ENCODE results near the gene SNX27.
A peak's percentile ranks its signal among the peaks of the same experiment; 100 is the strongest.

The SNX27 gene

GRCh38 chr1:151706464-151707415 is 94.9 kb downstream of the SNX27 start:
- no peak for DNase-seq

- no peak for DNase-seq
These were observed 95.8 kb downstream of the SNX27 start for GRCh38 chr1:151707541-151708065.

GRCh38 chr1:151708891-151709290 is 97.0 kb downstream of the SNX27 start:
- no peak for DNase-seq

GRCh38 chr1:151710187-151710840 is 98.5 kb downstream of the SNX27 start:
- no peak for DNase-seq

- DNase-seq = no peak
These were observed 99.4 kb downstream of the SNX27 start for GRCh38 chr1:151711044-151711800.

GRCh38 chr1:151711951-151712350 is 100.1 kb downstream of the SNX27 start:
- DNase-seq = no peak

- no peak for DNase-seq
These were observed 101.2 kb downstream of the SNX27 start for GRCh38 chr1:151713044-151713443.

- DNase-seq = no peak
These were observed 102.0 kb downstream of the SNX27 start for GRCh38 chr1:151713874-151714273.

- no peak for DNase-seq
These were observed 103.2 kb downstream of the SNX27 start for GRCh38 chr1:151714820-151715725.

- DNase-seq = no peak
These were observed 104.0 kb downstream of the SNX27 start for GRCh38 chr1:151715726-151716404.

GRCh38 chr1:151716405-151716762 is 104.5 kb downstream of the SNX27 start:
- DNase-seq = no peak

GRCh38 chr1:151716771-151717631 is 105.2 kb downstream of the SNX27 start, which contains the start of gene CELF3:
Gene CELF3 (minus strand): TSS chr1:151716803. CDS start chr1:151716020, 783 bp downstream.
- DNase-seq = peak; percentile 51

- no peak for DNase-seq
These were observed 106.2 kb downstream of the SNX27 start for GRCh38 chr1:151718011-151718431.

- DNase-seq = no peak
These were observed 106.8 kb downstream of the SNX27 start for GRCh38 chr1:151718666-151719065.

GRCh38 chr1:151720125-151720524 is 108.3 kb downstream of the SNX27 start:
- no peak for DNase-seq

- no peak for DNase-seq
These were observed 108.7 kb downstream of the SNX27 start for GRCh38 chr1:151720554-151720953.

- no peak for DNase-seq
These were observed 109.3 kb downstream of the SNX27 start, which contains the start of gene RIIAD1 for GRCh38 chr1:151720974-151721787. Gene RIIAD1 (plus strand): TSS chr1:151721522. CDS start chr1:151721537, 15 bp downstream.

- DNase-seq = no peak
These were observed 110.1 kb downstream of the SNX27 start for GRCh38 chr1:151721788-151722510.

All from NCI-H2029 treated with DMSO at 0.1 percent for 48 hours (cell line).